Epithelial cell of proximal tubule (primary cell): ENCODE measurements around the gene RGPD3. TPM values are rescaled to one million over a fixed set of nuclear protein-coding genes. Genes with fewer than 3 reads are reported as not detected.

Experiments
- DNase-seq: peaks from one replicate; pipeline ENCODE4 v3.0.0-alpha.2; 2011; ENCODE audit warnings: low read depth
- H3K4me3 ChIP-seq: 2 replicates; pipeline ENCODE4 v1.5.1; 2011; ENCODE audit warnings: low read depth, mild to moderate bottlenecking, low read length
- CTCF ChIP-seq: conservative IDR thresholded peaks from 2 replicates; pipeline ENCODE4 v1.5.1; 2012; ENCODE audit warnings: low read depth, mild to moderate bottlenecking, low read length
- total RNA-seq: library from RNA; depleted of rRNA; stranded (reverse); fragments of >200 nt; gene quantifications from 2 replicates; pipeline ENCODE4 v1.2.3, GENCODE V29; 2015

Gene RGPD3
- total RNA-seq, 1 donor from 2014 or later, result 0.46 TPM

GRCh38 chr2:106356291-106356690, 111.9 kb downstream of the RGPD3 start:
- no peak for TF ChIP-seq CTCF
- no peak overlapping the region for H3K4me3 ChIP-seq
- no peak for DNase-seq

GRCh38 chr2:106353676-106354075, 114.5 kb downstream of the RGPD3 start:
- no peak overlapping the region for H3K4me3 ChIP-seq
- no peak for TF ChIP-seq CTCF
- no peak for DNase-seq

GRCh38 chr2:106350980-106351379, 117.2 kb downstream of the RGPD3 start:
- no peak for TF ChIP-seq CTCF
- H3K4me3 ChIP-seq, result no peak overlapping the region
- DNase-seq, result no peak

GRCh38 chr2:106344302-106344701, 123.9 kb downstream of the RGPD3 start:
- DNase-seq, result no peak
- TF ChIP-seq CTCF, result no peak
- no peak overlapping the region for H3K4me3 ChIP-seq

GRCh38 chr2:106343274-106343673, 124.9 kb downstream of the RGPD3 start:
- no peak overlapping the region for H3K4me3 ChIP-seq
- DNase-seq, result no peak
- TF ChIP-seq CTCF, result no peak

GRCh38 chr2:106342831-106343251, 125.4 kb downstream of the RGPD3 start:
- no peak for DNase-seq
- H3K4me3 ChIP-seq, result no peak overlapping the region
- no peak for TF ChIP-seq CTCF

GRCh38 chr2:106341666-106342065, 126.5 kb downstream of the RGPD3 start:
- no peak overlapping the region for H3K4me3 ChIP-seq
- no peak for DNase-seq
- TF ChIP-seq CTCF, result no peak

Other genes with a start within 250 kb of the RGPD3 start
- 0.29 TPM in 1 of 2 replicates, not detected in the other for gene CD8B2, start 19.0 kb upstream of the RGPD3 start, total RNA-seq